Activated CD8-positive, alpha-beta memory T cell treated with anti-CD3 and anti-CD28 coated beads for 48 hours (primary cell): ENCODE measurements around the gene ARHGEF26.

Source experiments
- DNase-seq, 3 experiments: peaks; one replicate each; pipeline ENCODE4 v3.0.0-alpha.2; 2020; ENCODE audit warnings: low read depth in 2 of 3, low spot score in 2 of 3

The ARHGEF26 gene

DNA sequence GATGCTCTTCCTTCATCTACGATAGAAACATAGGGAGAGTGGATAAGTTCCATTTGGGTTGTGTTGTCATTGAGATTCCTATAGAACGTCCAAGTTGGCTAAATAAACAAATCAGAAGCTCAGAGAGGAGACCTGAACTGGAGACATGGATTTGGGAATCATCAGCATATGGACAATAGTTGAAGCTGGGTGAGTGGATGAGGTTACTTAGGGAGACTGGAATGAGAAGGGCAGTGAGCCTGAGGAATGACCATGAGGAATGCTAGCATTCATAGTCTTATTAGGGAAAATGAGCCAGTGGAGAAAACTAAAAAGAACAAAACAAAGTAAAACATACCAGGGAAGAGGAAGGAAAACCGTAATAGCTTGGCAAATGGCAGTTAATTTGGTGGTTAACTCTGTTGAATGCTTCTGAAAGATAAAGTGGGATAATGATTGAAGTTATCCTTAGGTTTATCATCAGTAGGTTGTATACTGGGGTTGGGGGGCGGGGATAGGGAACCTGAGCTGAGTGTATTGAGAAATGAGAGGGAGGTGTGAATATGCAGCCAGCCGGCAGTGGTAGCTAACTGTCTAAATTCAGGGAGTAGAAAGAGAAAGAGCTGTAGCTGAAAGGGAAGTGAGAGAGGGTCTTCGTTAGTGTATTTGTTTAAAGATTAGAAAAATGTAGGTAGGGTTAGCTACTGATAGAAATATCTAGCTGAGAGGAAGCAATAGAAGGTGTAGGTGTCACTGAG is 74.6 kb downstream of the ARHGEF26 start:
- DNase-seq: no peak

DNA sequence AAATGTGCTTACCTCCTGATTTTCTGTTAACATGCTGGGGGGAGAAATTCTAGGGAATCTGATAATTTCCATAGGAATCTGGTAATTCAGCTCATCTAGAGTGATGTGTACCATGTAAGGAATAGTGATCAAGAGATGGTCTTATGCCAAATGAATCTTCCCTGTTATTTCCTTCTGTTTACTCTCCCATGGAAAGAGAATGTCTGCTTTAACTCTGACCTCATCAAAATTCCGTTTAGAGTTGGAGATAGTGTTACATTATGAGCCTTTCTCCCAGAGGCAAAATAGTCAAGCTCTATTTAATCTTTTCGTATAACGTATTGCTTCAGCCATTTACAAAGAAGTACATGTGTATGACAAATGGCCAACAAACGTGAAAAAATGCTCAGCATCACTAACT is 76.6 kb downstream of the ARHGEF26 start:
- DNase-seq: no peak

DNA sequence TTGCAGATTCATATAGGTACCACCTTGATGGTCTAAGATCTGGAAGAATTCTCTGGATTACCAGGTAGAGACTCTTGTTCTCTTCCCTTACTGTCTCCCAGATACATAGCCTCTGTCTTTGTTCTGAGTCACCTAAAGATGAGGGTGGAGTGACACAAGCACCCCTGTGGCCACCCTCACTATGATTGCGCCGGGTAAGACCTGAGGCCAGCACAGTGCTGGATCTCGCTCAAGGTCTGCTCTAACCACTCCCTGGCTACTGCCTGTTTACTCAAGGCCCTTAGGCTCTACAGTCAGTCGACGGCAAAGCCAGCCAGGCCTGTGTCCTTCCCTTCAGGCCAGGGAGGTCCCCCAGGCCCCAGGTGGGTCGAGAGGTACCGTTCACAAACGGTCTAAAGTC is 88.3 kb downstream of the ARHGEF26 start:
- no peak for DNase-seq

DNA sequence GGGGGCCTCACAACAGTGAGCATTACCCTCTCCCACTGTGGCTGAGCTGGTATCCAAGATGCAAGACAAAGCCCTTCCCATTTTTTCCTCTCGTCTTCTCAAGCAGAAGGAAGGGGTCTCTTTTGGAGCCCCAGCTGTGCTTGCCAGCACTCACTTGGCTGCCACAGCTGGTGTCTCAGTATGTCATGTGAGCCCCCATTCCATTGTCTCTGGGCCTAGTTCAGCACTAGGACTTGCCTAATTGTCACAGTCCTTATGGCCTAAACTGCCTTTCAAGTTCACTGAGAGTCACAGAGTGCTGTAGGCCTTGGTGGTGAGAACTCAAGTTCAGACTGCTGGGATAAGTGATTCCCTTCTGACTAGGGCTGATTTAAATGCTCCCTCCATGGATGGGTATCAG is 89.8 kb downstream of the ARHGEF26 start:
- no peak for DNase-seq

DNA sequence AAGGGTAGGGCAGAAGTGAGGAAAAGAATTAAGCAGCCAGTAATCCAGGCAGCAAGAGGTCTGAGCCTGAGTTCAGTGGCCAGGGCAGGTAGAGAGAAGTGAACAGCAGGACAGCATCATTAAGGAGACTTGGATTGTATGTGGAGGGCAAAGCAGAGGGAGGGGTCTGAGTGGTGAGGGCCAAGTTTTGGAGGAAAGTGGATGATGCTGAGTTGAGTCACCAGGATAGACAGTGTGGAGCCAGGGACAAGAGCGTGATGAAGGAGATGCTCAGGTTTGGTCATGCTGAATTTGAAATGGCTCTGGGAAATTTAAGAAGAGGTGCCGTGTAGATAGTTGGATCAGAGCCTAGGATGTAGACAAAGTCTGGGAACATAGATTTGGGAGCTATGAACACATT is 93.1 kb downstream of the ARHGEF26 start:
- DNase-seq: no peak

DNA sequence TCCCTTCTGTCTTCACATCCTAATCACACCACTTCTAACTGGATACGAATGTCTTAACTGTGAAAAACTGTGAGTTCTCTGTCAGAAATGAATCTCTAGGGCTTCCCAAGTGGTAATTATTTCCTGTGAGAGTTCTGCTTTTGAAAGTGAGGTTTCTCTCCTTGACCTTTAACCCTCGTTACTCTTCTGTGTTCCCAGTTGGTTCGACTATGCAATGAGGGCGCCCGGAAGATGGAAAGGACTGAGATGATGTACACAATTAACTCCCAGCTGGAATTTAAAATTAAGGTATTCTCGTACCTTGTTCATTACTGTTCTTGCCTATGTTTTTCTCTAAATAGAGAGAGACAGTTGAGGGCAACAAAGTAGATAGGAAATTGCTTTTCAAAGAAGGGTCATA is 96.5 kb downstream of the ARHGEF26 start:
- no peak for DNase-seq

DNA sequence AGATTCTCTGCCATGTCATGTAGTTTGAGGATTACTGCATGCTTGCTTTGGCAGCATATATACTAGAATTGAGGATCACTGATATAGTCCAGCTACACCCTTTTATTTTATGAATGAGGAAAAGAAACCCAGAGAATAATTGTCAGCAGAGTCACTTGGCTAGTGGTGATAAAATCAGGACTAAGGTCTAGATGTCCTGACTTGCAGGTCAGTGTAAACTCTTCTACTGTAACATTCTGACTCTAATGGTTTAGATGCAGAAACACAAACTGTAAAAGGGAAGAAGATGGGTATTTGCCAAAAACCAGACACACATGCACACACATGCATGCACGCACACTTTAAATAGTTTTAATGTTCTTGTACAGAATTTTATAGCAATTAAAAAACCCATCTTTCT is 97.5 kb downstream of the ARHGEF26 start:
- no peak for DNase-seq

DNA sequence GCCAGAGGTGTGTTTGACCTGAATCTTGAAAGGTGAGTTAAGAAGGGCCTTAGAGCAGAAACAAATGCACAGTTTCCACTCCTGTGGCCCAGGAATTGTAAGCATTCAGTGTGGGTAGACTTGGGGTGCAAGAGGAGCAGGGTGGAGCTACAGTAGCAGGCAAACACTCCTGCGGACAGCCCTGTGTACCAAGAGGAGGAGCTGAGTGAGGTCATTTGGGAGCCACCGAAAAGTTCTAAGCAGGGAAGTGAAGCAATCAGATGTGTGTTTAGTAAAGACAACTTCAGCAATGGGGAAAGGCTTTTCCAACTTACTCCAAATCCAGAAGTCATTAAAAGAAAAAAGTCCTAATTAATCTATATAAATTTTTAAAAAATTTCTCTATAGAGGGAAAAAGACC is 99.3 kb downstream of the ARHGEF26 start:
- DNase-seq: no peak

DNA sequence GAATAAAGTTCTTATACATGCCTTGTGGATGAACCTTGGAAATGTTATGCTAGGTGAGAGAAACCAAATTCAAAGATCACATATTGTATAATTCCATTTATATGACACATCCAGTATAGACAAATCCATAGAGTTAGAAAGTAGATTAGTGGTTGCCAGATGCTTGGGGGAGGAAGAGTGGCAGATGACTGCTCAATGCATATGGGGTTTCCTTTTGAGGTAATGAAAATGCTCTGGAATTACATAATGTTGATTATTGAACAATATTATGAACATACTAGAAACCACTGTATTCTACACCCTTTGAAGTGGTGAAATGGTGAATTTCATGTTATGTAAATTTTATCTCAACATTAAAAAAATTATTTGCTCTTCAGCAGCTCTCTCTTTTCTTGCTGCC is 102.3 kb downstream of the ARHGEF26 start:
- no peak for DNase-seq

DNA sequence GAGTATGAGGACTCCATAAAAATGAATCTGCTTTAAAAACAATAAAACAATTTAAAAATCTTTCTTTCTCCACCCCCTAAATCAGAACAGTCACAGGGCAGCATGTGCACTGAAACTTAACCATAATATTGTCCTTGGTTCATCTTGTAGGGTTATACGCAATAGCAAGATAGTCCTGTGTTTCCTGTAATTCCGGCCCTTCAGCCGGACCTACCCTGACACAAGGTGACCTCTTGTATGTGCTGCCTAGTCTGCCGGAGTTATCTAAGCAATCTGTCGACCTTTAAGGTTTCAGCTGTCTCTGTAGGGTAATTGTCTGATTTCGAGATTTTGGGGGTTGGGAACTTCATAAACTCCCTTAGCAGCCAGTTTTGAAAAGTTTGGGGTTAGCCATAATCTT is 103.2 kb downstream of the ARHGEF26 start:
- no peak for DNase-seq

DNA sequence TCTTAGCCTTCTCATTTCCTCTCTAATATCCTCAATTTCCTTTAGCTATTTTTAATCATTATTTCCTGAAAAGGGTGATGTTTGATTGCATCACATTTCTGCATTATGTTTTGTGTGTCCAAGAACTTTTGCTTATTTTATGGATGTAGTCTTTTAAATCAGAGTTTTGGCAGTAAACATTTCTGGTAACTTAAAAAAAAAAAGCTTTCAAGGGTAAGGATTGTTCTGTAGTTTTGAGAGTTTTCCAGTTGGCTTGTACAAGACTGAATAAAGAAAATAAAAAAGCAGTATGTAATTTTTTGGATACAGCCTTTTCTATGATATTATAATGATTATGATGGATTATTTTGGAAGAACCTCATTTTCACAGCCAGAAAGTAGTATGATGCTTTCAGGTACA is 103.7 kb downstream of the ARHGEF26 start:
- DNase-seq: no peak

DNA sequence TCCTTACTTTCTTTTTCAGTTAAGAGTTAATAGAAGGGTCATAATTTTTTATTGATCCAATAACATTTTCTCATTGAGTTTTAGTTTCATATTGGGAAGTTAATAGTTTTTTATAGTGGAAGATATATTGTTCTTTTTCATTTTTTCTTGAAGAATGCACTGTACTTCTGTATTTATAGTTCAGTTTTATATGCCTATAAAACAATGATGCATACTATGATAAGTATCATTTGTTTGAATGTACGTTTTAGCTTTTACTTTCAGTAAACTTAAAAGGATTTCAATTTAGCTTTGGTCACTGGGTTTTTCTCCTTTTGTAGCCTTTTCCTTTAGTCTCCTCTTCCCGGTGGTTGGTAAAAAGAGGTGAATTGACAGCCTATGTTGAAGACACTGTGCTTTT is 104.3 kb downstream of the ARHGEF26 start:
- DNase-seq: no peak

DNA sequence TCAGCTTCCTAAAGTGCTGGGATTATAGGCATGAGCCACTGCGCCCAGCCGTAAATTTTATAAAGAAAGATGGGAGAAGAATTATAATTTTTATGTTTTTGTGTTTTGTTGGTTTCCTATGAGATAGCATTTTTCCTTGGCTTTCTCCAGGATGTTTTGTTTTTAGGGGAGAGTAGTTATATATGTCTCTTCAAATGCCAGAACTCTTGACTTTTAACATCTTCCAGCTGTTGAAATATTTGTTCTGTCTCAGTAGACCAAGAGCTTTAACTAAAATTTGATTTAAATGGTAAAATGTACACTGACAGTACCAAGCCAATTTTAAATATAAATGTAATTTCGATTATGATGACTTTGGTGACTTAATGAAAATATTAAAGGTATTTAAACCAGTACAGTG is 106.3 kb downstream of the ARHGEF26 start:
- no peak for DNase-seq

DNA sequence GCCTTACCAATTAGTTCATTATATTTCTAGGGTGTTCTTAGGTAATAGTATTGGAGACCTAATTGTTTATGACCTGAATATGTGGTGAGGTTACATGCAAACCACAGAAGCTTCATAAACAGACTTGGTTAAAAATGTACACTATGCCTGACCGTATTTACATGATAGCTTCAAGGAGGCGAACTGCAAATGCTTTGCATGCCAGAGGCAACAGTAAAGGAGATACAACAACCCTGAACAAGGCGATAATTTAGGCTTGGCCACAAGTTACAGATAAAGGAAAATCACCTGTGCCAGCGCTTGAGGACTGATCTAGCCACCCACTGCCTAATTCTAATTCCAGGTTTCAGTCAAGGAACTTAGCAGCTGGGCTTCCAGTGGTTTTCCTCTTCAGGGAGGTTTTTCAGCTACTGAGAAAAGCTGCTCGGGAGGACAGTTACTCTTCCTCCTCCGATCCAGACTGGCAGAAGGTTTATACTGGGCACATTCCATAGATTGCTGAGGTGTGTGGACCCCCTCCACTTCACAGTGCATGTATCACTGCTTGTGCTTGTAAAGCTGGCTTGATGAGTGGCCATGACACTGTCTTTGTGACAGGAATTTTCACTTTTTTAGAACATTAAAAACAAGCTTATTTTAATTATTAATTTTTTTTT is 107.5 kb downstream of the ARHGEF26 start:
- no peak for DNase-seq

DNA sequence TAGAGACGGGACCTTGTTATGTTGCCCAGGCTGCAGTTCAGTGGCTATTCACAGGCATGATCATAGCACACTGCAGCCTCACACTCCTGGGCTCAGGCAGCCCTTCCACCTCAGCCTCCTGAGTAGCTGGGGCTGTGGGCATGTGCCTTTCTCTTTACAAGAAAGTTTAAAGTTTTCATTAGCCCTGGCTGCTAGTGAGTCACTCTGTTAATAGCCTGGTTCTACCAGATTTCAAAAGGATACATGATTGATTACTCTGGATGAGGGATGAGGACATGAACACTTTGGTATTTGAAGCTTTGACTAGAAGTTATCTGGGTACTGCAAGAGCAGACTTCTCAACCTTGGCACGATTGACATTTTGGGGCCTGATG is 108.0 kb downstream of the ARHGEF26 start:
- DNase-seq: no peak

DNA sequence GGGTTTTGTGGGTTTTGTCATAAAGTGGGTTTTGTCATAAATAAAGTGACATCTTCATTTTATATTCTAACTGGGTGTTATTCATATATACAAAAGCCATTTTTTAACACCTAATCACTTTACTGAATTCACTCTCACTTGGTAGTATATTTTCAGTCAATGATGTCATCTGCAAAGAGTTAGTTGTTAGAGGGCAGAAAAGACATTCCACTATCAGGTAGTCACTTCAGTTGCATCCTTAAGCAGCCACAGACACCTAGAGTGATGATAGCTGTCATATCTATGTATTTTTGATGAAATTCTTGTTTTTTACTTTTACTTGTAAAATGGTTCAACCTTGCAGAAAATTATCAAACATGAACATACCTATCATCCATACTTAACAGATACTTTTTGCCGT is 114.1 kb downstream of the ARHGEF26 start:
- DNase-seq: no peak

DNA sequence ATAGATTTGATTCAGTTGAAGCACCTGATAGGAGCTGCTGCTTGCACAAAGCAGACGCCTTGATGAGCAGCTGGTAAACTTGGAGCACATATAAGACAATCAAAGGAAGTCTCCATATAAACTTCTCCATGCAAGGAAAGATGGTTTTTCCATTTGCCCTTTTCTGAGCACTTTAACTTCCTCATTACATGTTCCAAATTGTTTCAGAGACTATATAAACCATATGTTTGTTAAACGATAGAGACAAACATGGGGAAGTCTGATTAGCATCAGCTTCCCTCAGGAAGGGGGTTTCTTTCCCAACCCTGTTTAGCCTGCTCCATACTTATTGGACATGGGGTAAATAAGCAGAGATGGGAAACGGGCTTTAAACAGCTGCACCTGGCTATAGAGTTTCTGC is 115.1 kb downstream of the ARHGEF26 start:
- no peak for DNase-seq

DNA sequence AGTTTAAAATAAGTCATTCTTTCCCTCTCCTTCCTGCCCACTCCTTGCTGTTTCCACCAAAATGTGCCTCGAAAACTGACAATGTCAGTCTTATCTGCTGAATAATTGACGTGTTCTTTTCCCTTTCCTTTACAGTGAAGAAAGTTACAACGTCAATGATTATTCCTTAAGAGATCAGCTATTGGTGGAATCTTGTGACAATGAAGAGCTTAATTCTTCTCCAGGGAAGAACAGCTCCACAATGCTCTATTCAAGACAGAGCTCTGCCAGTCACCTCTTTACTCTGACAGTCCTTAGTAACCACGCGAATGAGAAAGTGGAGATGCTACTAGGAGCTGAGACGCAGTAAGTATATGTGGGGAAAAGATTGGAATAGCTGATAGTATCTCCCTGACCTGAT is 119.0 kb downstream of the ARHGEF26 start:
- DNase-seq: no peak

DNA sequence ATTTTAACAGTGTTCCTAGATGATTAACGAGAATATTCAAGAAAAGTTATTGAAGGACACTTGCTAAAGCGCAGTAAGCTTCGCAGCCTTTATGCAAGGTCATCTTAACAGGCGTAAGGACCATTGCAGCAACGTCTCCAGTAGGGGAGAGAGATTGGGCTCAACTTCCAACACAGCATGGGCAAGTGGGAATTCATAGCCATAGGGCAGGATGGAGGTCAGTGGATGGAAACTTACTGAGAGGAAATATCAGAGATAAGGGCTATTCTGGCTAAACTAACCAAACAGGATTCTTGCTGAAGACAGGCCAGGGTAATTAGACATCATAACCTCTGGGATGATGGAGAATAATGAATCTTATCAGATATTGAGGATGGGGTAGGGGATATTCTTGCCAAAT is 120.3 kb downstream of the ARHGEF26 start:
- DNase-seq: no peak

DNA sequence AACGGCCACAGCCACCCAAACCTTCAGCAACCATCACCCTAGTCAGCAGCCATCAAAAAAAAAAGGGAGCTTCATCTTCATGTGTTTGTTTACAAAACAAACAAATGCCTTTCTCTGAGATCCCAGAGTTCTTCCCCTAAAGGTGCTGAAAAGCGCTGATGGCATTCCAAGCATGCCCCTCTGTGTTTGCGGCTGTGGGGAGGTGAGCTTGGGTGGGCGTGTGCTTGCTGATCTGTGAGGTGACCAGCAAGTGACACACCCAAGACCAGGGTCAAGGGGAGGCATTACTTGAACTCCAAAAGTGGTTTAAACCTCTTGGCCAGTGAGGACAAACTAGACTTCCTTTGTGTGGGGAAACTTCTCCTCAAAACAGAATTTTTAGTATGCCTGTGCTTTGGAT is 121.6 kb downstream of the ARHGEF26 start:
- DNase-seq: no peak

DNA sequence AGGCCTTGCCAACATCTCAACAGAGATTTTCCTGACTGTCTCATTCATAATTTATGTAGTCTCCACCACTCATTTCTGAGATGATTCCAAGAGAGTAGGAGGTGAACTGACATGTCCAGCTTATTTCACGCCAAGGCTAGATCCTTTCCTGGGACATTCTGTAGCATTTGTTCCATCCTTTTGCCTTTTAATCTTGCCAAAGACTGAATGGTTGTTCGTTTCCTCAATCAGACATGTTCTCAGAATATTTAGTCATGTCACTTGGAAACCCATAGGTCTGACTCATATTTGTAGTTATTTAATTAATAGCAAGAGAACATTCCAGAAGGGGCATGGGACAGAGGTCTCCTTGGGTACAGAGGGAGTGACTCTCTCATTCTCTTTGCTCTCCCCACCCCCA is 122.2 kb downstream of the ARHGEF26 start:
- DNase-seq: no peak

DNA sequence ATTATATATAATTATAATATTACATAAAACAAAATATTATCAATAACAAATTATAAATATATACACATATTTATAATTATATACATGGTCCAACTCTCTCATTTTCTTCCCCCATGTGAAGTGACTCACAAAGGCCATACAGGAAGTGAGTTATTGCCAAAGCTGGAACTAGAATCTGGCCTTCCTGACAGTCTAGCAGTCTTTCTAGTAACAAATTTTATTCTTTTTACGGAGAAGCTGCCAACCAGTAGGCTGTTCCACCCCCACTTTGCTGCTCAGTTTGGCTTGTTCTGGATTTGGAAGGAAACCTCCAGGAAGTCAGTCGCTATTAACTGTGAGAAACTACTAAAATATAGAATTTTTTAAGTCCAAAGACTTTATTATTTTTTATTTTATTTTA is 123.5 kb downstream of the ARHGEF26 start:
- DNase-seq: no peak

DNA sequence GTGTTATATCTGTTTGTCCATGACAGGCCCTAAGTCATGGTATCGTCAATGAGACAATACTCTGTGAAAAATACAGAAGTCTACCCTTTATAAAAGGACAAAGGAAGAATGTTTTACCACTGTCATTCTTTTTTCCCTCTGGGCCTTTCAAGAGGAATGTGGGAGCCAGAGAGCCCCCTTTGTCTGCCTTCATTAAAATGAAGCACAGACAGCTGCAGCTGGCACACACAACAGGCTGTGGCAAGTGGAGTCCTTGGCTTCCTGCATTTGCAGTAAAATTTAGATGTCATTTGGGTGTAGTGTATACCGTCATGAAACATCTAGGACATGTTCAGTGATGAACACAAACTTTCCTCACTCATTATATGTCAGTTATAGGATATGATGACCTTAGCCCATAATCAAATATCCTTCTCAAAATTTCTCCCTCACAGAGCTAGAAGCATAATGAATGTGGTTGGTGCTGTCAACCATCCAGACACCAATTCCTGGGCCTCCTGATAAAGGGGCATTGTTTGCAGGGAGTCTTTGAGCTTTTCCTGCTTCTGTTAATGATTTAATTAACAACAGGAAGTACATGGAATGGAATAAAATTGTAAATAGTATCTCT is 126.7 kb downstream of the ARHGEF26 start:
- no peak for DNase-seq
